GM15510 (cell line): ENCODE measurements around the gene MAP2K7.

Experiments used
- POLR2A ChIP-seq: IDR thresholded peaks from 3 replicates; pipeline ENCODE4 v1.6.1; 2011; ENCODE audit warnings: borderline replicate concordance; ENCODE audit not compliant: insufficient read length; ENCODE audit errors: extremely low read depth

MAP2K7 gene

GRCh38 chr19:7863971-7864689 lies 39.5 kb upstream of the MAP2K7 start:
- no peak for TF ChIP-seq POLR2A

DNA sequence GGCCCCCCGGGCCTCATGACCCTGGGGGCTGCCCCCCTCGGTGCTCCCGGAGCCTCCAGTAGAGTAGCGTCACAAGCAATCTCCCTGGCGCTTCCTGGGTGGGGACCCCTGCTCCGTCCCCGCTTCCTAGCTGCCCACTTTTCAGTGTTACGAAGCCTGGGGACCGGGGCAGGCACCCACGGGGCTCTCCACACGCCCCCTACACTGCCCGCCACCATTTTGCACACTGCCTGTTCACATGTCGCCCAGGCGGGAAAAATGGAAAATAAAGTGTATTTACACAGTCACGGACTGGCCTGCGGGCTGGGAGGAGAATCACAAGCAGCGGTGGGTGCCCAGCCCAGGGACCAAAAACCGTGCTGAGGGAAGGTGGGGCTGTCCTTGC lies 39.0 kb upstream of the MAP2K7 start:
- no peak for TF ChIP-seq POLR2A

- TF ChIP-seq POLR2A = no peak
These were observed 38.3 kb upstream of the MAP2K7 start for GRCh38 chr19:7865262-7865911.

GRCh38 chr19:7866399-7867091 lies 37.1 kb upstream of the MAP2K7 start:
- TF ChIP-seq POLR2A = no peak

- TF ChIP-seq POLR2A = no peak
These were observed 36.4 kb upstream of the MAP2K7 start for GRCh38 chr19:7867092-7867844.

- TF ChIP-seq POLR2A = no peak
These were observed 35.4 kb upstream of the MAP2K7 start for GRCh38 chr19:7868326-7868670.

DNA sequence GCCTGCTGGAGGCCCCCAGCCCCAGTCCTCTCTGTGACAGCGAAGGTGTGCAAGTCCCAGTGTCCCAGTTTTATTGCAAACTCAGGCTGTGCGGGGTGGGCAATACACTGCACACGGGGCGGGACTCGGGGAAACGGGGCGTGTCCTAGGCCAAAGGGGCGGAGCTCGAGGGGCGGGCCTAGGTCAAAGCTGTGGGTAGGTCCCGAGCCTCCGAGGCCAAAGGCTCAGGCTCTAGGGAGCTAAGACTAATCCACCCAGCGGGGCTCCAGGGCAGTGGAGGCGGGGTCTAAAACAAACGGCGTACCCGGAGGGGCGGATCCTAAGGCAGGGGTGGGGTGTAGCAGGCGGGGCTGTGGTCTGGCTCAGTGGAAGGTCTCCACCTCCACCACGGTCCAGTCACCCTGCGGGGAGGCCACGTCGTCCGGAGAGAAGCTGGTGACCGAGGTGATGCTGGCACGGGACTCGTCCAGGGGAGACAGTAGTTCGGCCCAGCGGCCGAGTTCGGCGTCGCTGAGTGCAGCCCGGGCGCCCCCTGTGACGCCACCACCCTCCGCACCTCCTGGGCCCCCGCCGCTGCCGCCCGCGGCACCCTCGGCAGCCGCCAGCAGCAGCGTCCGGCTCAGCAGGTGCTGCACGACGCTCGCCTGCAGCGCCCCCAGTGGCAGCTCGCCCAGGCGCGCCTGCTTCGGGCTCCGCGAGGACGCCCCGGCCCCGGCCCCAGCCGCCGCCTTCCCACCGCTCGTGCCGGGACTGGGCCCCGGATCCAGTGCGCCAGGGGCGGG lies 34.8 kb upstream of the MAP2K7 start:
- no peak for TF ChIP-seq POLR2A

DNA sequence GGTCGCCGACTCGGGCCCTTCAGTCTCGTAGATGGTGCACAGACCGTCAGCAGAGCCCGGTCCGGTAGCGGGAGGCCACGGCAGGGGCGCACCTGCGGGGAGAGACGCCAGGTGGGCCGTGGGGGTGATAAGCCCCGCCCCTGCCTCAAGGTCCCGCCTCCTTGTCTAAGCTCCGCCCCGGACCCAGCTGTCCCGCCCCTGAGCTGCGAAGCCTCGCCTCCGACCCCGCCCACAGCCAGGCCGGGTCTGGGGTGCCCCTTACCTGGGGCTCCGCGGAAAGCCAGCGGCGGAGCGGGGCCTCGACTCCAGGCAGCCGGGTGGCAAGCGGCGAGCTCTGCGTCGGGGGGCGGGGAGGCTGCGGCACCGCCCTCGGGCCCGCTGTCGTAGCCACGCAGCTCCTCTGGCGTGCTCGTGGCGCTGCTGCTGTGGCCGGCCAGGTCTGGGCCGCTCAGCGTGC lies 34.2 kb upstream of the MAP2K7 start:
- TF ChIP-seq POLR2A = no peak

DNA sequence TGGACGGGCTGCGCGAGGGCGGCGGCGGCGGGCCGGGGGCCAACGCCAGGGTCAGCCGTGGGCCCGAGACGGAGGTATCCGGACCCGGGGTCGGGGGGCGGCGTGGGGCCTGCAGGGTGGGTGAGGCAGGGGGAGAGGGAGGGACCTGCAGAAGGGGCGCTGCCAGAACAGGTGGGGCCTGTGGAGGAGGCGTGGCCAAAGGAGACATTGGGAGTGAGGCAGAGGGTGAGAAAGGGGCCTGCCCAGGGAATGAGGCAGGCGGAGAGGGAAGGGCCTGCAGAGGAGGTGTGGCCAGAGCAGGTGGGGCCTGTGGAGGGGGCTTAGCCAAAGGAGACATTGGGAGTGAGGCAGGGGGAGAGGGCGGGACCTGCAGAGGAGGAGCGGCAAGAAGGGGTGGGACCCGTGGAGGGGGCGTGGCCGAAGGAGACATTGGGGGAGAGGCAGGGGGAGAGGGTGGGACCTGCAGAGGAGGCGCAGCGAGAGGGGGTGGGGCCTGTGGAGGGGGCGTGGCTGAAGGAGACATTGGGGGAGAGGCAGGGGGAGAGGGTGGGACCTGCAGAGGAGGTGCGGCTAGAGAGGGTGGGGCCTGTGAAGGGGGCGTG lies 33.7 kb upstream of the MAP2K7 start:
- TF ChIP-seq POLR2A = no peak

- TF ChIP-seq POLR2A = no peak
These were observed 32.9 kb upstream of the MAP2K7 start for GRCh38 chr19:7870571-7871436.

DNA sequence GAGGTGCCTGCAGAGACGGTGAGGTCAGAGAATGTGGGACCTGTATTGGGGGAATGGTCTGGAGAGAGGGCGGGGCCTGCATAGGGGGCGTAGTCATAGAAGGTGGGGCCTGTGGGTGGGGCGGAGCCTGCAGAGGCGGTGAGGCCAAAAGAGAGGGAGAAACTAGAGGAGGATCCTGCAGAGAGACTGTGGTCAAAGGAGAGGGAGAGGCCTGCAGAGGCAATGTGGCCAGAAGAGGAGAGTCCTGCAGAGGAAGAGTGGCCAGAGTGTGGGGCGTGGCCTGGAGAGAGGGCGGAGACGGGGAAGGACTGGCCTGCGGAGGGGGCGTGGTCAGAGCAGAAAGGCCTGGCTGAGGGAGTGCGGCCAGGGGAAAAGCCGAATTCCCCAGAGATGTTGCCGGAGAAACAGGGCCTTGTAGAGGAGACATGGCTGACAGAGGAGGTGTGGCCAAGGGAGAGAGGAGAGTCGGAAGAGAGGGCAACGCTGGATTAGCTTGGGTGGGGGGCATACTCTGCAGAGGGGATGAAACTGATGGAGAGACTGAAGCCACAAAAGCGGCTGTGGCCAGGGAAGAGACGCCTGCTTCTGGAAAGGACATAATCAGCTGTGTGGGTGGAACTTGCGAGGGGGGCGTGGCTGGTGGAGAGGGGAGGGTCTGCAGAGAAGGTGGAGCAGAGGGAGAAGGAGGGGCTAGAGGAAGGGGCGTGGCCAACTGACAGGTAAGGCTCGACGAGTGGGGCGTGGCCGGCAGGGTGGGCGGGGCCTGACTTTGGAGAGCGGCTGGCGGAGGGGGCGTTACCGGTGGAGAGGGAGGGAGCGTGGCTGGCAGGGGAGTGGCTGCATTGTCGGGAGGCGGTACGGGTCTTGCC lies 32.0 kb upstream of the MAP2K7 start:
- no peak for TF ChIP-seq POLR2A

DNA sequence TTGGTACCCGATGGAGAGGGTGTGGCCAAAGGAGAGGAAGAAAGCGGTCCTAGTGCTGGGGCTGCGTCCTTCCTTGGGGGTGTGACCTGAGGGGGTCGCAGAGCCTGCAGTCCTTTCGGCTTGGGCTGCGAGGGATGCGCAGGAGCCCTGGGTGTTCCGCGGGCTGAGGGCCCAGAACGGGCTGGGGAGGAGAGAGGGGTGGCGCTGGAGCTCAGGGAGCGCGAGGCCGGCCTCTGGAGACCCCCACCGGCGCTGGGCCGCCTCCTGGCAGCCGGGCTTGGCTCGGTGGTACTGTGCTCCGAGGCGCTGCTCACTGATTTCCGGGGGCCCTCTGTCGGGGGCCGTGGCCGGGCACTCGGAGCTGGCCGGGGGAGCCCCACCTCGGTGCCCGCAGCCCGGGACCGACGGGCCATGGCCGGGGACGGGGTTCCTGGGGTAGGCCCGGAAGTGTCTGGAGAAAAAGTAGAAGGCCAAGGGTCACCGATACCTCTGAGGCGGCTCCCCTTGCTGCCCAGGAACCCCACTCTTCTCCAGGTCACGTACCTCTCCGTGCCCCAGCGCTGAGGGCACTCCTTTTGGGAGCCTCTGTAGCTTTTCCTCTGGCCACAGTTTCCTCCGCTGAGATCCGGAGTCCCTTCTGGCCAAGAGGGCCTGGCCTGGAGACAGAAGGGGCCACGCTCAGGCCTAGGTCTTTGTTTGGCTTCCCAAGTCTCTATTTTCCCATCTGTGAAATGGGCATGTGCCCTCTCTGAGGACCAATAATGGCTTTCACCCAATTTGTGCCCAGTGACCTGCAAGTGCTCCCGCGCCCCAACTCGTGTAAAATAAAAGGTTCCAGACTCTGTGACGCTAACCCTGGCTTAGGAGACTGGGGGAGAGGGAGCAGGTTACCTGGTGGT lies 31.1 kb upstream of the MAP2K7 start:
- TF ChIP-seq POLR2A = no peak
